ENCODE data around the gene SHMT1. TPM values are rescaled to one million over a fixed set of nuclear protein-coding genes. Genes with fewer than 3 reads are reported as not detected.
"Not testable (repeated sequence)": the region's sequence is repeated elsewhere in the genome, so short reads cannot be mapped to it uniquely, and the experiment has no call there.

The SHMT1 gene
- polyA plus RNA-seq, 3 donors, result 4.2 to 17.9 (median 16.6) TPM

- H2AFZ ChIP-seq (ENCODE audit: insufficient read depth, low read depth, low read length, poor library complexity, severe bottlenecking); H3K36me3 ChIP-seq (replicated peaks in 1 of 2; ENCODE audit: control insufficient read depth in 1 of 2, insufficient read depth in 2 of 2, low read length in 2 of 2); H3K9me3 ChIP-seq (replicated peaks in 1 of 2; ENCODE audit: control insufficient read depth in 1 of 2, insufficient read depth in 1 of 2, low read length in 2 of 2); H3K4me2 ChIP-seq (replicated peaks; ENCODE audit: extremely low read depth, low read length, poor library complexity, severe bottlenecking); H3K4me3 Mint-ChIP-seq; H3K79me2 ChIP-seq (ENCODE audit: insufficient read depth, low read length); H3K4me1 Mint-ChIP-seq; intact Hi-C loops (cut with micrococcal nuclease); H3K4me1 ChIP-seq (ENCODE audit: control insufficient read depth in 1 of 2, insufficient read depth in 2 of 2, low read length in 2 of 2); H3K9ac ChIP-seq (ENCODE audit: insufficient read depth, low read length, poor library complexity, severe bottlenecking); H3K9me3 Mint-ChIP-seq; H3K27ac ChIP-seq (ENCODE audit: low read depth in 1 of 2, low read length in 2 of 2); H4K20me1 ChIP-seq (ENCODE audit: insufficient read depth, low read length); H3K36me3 Mint-ChIP-seq; H3K4me3 ChIP-seq (replicated peaks in 1 of 3; ENCODE audit: low read depth in 2 of 3, low read length in 3 of 3); H3K27ac Mint-ChIP-seq; DNase-seq: not testable (repeated sequence)
- H3K27me3 Mint-ChIP-seq (ENCODE audit: low read depth in 3 of 3), result peaks cover 23 to 35% (median 23%) of the 10 kb centered on the region in 3 donors
- peaks cover 0 to 14% of the 10 kb centered on the region in 2 donors for H3K27me3 ChIP-seq (ENCODE audit: control insufficient read depth in 2 of 2, insufficient read depth in 2 of 2, low read length in 2 of 2)
- WGBS (ENCODE audit: insufficient coverage), result 100% methylated on average over 3 of the region's 5 CpGs
Observed at GRCh38 chr17:18387583-18387982, 24.2 kb upstream of the SHMT1 start.

GRCh38 chr17:18384271-18384670 lies 20.9 kb upstream of the SHMT1 start:
- H3K9me3 ChIP-seq (replicated peaks in 1 of 2; ENCODE audit: control insufficient read depth in 1 of 2, insufficient read depth in 1 of 2, low read length in 2 of 2); H3K79me2 ChIP-seq (ENCODE audit: insufficient read depth, low read length); H3K4me1 Mint-ChIP-seq; H3K36me3 ChIP-seq (replicated peaks in 1 of 2; ENCODE audit: control insufficient read depth in 1 of 2, insufficient read depth in 2 of 2, low read length in 2 of 2); H3K27ac ChIP-seq (ENCODE audit: low read depth in 1 of 2, low read length in 2 of 2); H3K4me2 ChIP-seq (replicated peaks; ENCODE audit: extremely low read depth, low read length, poor library complexity, severe bottlenecking); H3K36me3 Mint-ChIP-seq; H3K9ac ChIP-seq (ENCODE audit: insufficient read depth, low read length, poor library complexity, severe bottlenecking); H3K4me3 ChIP-seq (replicated peaks in 1 of 3; ENCODE audit: low read depth in 2 of 3, low read length in 3 of 3); DNase-seq; H2AFZ ChIP-seq (ENCODE audit: insufficient read depth, low read depth, low read length, poor library complexity, severe bottlenecking); intact Hi-C loops (cut with micrococcal nuclease); H4K20me1 ChIP-seq (ENCODE audit: insufficient read depth, low read length); H3K9me3 Mint-ChIP-seq: not testable (repeated sequence)
- peaks cover 10 to 12% of the 10 kb centered on the region in 2 donors for H3K4me1 ChIP-seq (ENCODE audit: control insufficient read depth in 1 of 2, insufficient read depth in 2 of 2, low read length in 2 of 2)
- H3K27me3 ChIP-seq (ENCODE audit: control insufficient read depth in 2 of 2, insufficient read depth in 2 of 2, low read length in 2 of 2), result peaks cover 0 to 31% of the 10 kb centered on the region in 2 donors
- Mint-ChIP-seq H3K4me3 (peak overlapping the region in 1 of 2 donors; percentile 61), H3K27me3 (ENCODE audit: low read depth in 3 of 3) (peaks cover 43 to 55% (median 48%) of the 10 kb centered on the region in 3 donors), H3K27ac (peak overlapping the region in 1 of 7 donors; percentile 51)
- WGBS (ENCODE audit: insufficient coverage), result 80% methylated on average over 2 of the region's 7 CpGs

GRCh38 chr17:18383079-18383481 lies 19.7 kb upstream of the SHMT1 start:
- H3K9ac ChIP-seq (ENCODE audit: insufficient read depth, low read length, poor library complexity, severe bottlenecking); H3K79me2 ChIP-seq (ENCODE audit: insufficient read depth, low read length); DNase-seq; H3K36me3 ChIP-seq (replicated peaks in 1 of 2; ENCODE audit: control insufficient read depth in 1 of 2, insufficient read depth in 2 of 2, low read length in 2 of 2); H4K20me1 ChIP-seq (ENCODE audit: insufficient read depth, low read length); H3K27ac Mint-ChIP-seq; H3K9me3 Mint-ChIP-seq; H3K36me3 Mint-ChIP-seq; intact Hi-C loops (cut with micrococcal nuclease); H3K4me1 ChIP-seq (ENCODE audit: control insufficient read depth in 1 of 2, insufficient read depth in 2 of 2, low read length in 2 of 2); H3K4me2 ChIP-seq (replicated peaks; ENCODE audit: extremely low read depth, low read length, poor library complexity, severe bottlenecking); H3K27ac ChIP-seq (ENCODE audit: low read depth in 1 of 2, low read length in 2 of 2); H3K4me1 Mint-ChIP-seq; H2AFZ ChIP-seq (ENCODE audit: insufficient read depth, low read depth, low read length, poor library complexity, severe bottlenecking); H3K9me3 ChIP-seq (replicated peaks in 1 of 2; ENCODE audit: control insufficient read depth in 1 of 2, insufficient read depth in 1 of 2, low read length in 2 of 2); H3K4me3 ChIP-seq (replicated peaks in 1 of 3; ENCODE audit: low read depth in 2 of 3, low read length in 3 of 3): not testable (repeated sequence)
- Mint-ChIP-seq H3K27me3 (ENCODE audit: low read depth in 3 of 3) (peaks cover 43 to 57% (median 48%) of the 10 kb centered on the region in 3 donors), H3K4me3 (peak overlapping the region in 1 of 2 donors; percentile 53)
- H3K27me3 ChIP-seq (ENCODE audit: control insufficient read depth in 2 of 2, insufficient read depth in 2 of 2, low read length in 2 of 2), result peaks cover 0 to 31% of the 10 kb centered on the region in 2 donors
- 13% methylated on average over 22 of the region's 36 CpGs for WGBS (ENCODE audit: insufficient coverage)

Data from CD14-positive monocyte (primary cell).